Measurements from ENCODE around the gene MDK.

GRCh38 chr11:46427364-46427763 lies 45.9 kb downstream of the MDK start:
- no peak for TF ChIP-seq TAF1 (IDR thresholded peaks at IDR 0.05; ENCODE audit: low read depth)
- no peak for TF ChIP-seq CTCF (IDR thresholded peaks at IDR 0.05; ENCODE audit: poor library complexity, severe bottlenecking)
- TF ChIP-seq EP300 (conservative IDR thresholded peaks at IDR 0.05; ENCODE audit: poor library complexity, severe bottlenecking) = no peak
- no peak for TF ChIP-seq EZH2 (IDR thresholded peaks at IDR 0.05; ENCODE audit: borderline replicate concordance, insufficient read depth, low read length, poor library complexity, severe bottlenecking)
- TF ChIP-seq POLR2AphosphoS5 (IDR thresholded peaks at IDR 0.05) = no peak
- TF ChIP-seq, protein P1, sequence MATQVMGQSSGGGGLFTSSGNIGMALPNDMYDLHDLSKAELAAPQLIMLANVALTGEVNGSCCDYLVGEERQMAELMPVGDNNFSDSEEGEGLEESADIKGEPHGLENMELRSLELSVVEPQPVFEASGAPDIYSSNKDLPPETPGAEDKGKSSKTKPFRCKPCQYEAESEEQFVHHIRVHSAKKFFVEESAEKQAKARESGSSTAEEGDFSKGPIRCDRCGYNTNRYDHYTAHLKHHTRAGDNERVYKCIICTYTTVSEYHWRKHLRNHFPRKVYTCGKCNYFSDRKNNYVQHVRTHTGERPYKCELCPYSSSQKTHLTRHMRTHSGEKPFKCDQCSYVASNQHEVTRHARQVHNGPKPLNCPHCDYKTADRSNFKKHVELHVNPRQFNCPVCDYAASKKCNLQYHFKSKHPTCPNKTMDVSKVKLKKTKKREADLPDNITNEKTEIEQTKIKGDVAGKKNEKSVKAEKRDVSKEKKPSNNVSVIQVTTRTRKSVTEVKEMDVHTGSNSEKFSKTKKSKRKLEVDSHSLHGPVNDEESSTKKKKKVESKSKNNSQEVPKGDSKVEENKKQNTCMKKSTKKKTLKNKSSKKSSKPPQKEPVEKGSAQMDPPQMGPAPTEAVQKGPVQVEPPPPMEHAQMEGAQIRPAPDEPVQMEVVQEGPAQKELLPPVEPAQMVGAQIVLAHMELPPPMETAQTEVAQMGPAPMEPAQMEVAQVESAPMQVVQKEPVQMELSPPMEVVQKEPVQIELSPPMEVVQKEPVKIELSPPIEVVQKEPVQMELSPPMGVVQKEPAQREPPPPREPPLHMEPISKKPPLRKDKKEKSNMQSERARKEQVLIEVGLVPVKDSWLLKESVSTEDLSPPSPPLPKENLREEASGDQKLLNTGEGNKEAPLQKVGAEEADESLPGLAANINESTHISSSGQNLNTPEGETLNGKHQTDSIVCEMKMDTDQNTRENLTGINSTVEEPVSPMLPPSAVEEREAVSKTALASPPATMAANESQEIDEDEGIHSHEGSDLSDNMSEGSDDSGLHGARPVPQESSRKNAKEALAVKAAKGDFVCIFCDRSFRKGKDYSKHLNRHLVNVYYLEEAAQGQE (IDR thresholded peaks at IDR 0.05; ENCODE audit: borderline replicate concordance) = no peak
- no peak for TF ChIP-seq RAD21 (conservative IDR thresholded peaks at IDR 0.05)
- no peak for TF ChIP-seq SMC3 (conservative IDR thresholded peaks at IDR 0.05; ENCODE audit: poor library complexity)
- no peak for TF ChIP-seq MXI1 (conservative IDR thresholded peaks at IDR 0.05; ENCODE audit: poor library complexity, severe bottlenecking)
